HCT116 (cell line): ENCODE data around the gene LUZP2. TPM values are rescaled to one million over a fixed set of nuclear protein-coding genes. Genes with fewer than 3 reads are reported as not detected.

Experiments used
- ATAC-seq: fragments of 200-7000 bp; cut with Tn5 transposase; 2 replicates; pipeline ENCODE4 v1.9.1; 2020; ENCODE audit warnings: mild to moderate bottlenecking, moderate library complexity
- BruUV-seq: library from RNA; stranded (reverse); fragments of 400-500 nt; replicated peaks from 2 replicates; lab custom pipeline; 2021; lab: Mats Ljungman, UMichigan
- CTCF ChIA-PET: fragments of 300-600 bp; sonication (Branson Sonifier 250); formaldehyde crosslinking; loops from one replicate; lab custom pipeline; 2021; ENCODE audit warnings: antibody characterized with exemption; lab: Charles Lee
- POLR2A ChIA-PET: fragments of 300-600, 350-600 bp; sonication (Branson Sonifier 250); formaldehyde crosslinking; loops from one replicate; lab custom pipeline; 2021; ENCODE audit warnings: antibody characterized with exemption; lab: Charles Lee
- RAD21 ChIA-PET, 2 experiments: fragments of 300-600 bp; sonication (Branson Sonifier 250); formaldehyde crosslinking; loops; one replicate each; lab custom pipeline; 2023; ENCODE audit warnings: low total read pairs in 2 of 2; ENCODE audit not compliant: uncharacterized antibody in 2 of 2, unreplicated experiment in 2 of 2, low non-redundant PET in 1 of 2; lab: Charles Lee
- DNase-seq: peaks from one replicate; pipeline ENCODE4 v3.0.0-alpha.2; 2010; ENCODE audit warnings: low read depth, low spot score
- H2AFZ ChIP-seq: fragments of 200-600 bp; shearing (Covaris generic), sonication (generic); 2 replicates; pipeline ENCODE4 v1.6.1; 2017; ENCODE audit warnings: low read depth, mixed run types, mixed read lengths, antibody characterized with exemption, low read length; ENCODE audit not compliant: poor library complexity, severe bottlenecking
- H3K27ac ChIP-seq: 2 replicates; pipeline ENCODE4 v1.5.1; 2012; ENCODE audit warnings: low read depth, low read length
- H3K27me3 ChIP-seq: fragments of 200-600 bp; sonication (generic); 2 replicates; pipeline ENCODE4 v1.6.1; 2016; ENCODE audit warnings: mixed run types, low read length, mixed read lengths; ENCODE audit not compliant: insufficient read depth
- H3K36me3 ChIP-seq, 2 experiments: fragments of 200-500 bp in 1 of 2; fragments of 200-600 bp in 1 of 2; sonication (Bioruptor generic) in 1 of 2; sonication (generic) in 1 of 2; 2 replicates each; pipeline versions ENCODE4 v1.5.1 to v1.6.1; 2014 to 2016; ENCODE audit warnings: low read length in 2 of 2, inconsistent platforms in 1 of 2, mixed read lengths in 1 of 2, mixed run types in 1 of 2; ENCODE audit not compliant: insufficient read depth in 2 of 2, control insufficient read depth in 1 of 2
- H3K4me1 ChIP-seq, 2 experiments: fragments of 200-600 bp in 1 of 2; sonication (generic) in 1 of 2; 2 replicates each; pipeline versions ENCODE4 v1.5.1 to v1.6.1; 2012 to 2017; ENCODE audit warnings: low read length in 2 of 2, inconsistent platforms in 1 of 2, mild to moderate bottlenecking in 1 of 2, mixed read lengths in 1 of 2, mixed run types in 1 of 2, moderate library complexity in 1 of 2; ENCODE audit not compliant: insufficient read depth in 2 of 2, control insufficient read depth in 1 of 2
- H3K4me2 ChIP-seq: fragments of 200-600 bp; sonication (generic); 2 replicates; pipeline ENCODE4 v1.6.1; 2017; ENCODE audit warnings: mixed run types, low read length, mixed read lengths
- H3K4me3 ChIP-seq, 2 experiments: fragments of 200-600 bp in 1 of 2; sonication (generic) in 1 of 2; replicated peaks in 1 of 2; 2 replicates each; pipeline ENCODE4 v1.5.1; 2011 to 2016; ENCODE audit warnings: low read length in 2 of 2, control low read depth in 1 of 2, low read depth in 1 of 2, mild to moderate bottlenecking in 1 of 2, mixed read lengths in 1 of 2, mixed run types in 1 of 2
- H3K79me2 ChIP-seq: fragments of 200-600 bp; sonication (generic); 2 replicates; pipeline ENCODE4 v1.6.1; 2017; ENCODE audit warnings: mild to moderate bottlenecking, mixed run types, low read length, moderate library complexity, mixed read lengths; ENCODE audit not compliant: insufficient read depth
- H3K9ac ChIP-seq: fragments of 200-600 bp; sonication (generic); 2 replicates; pipeline ENCODE4 v1.6.1; 2016; ENCODE audit warnings: low read length, mixed read lengths
- H3K9me2 ChIP-seq: fragments of 200-600 bp; sonication (generic), shearing (Covaris generic); 2 replicates; pipeline ENCODE4 v1.6.1; 2017; ENCODE audit warnings: mixed run types, mild to moderate bottlenecking, moderate library complexity; ENCODE audit not compliant: insufficient read depth
- H3K9me3 ChIP-seq, 2 experiments: fragments of 200-500 bp in 1 of 2; fragments of 200-600 bp in 1 of 2; sonication (Bioruptor generic) in 1 of 2; sonication (generic) in 1 of 2; 2 replicates each; pipeline ENCODE4 v1.6.1; 2014 to 2017; ENCODE audit warnings: low read length in 2 of 2, mixed read lengths in 2 of 2, inconsistent platforms in 1 of 2, low read depth in 1 of 2, mild to moderate bottlenecking in 1 of 2, mixed run types in 1 of 2, moderate library complexity in 1 of 2; ENCODE audit not compliant: control insufficient read depth in 1 of 2, insufficient read depth in 1 of 2
- H4K20me1 ChIP-seq: fragments of 200-600 bp; sonication (generic), shearing (Covaris generic); 2 replicates; pipeline ENCODE4 v1.6.1; 2017; ENCODE audit warnings: mixed run types, mild to moderate bottlenecking, moderate library complexity; ENCODE audit not compliant: insufficient read depth
- CTCF ChIP-seq, 3 experiments: fragments of 200-600 bp in 1 of 3; sonication (generic) in 1 of 3; IDR thresholded peaks in 2 of 3; conservative IDR thresholded peaks in 1 of 3; 2 replicates each; pipeline ENCODE4 v1.5.1; 2012 to 2017; ENCODE audit warnings: low read depth in 2 of 3, low read length in 2 of 3, antibody characterized with exemption in 1 of 3, borderline replicate concordance in 1 of 3, control low read depth in 1 of 3, mild to moderate bottlenecking in 1 of 3, mixed read lengths in 1 of 3, mixed run types in 1 of 3, moderate library complexity in 1 of 3; ENCODE audit not compliant: insufficient read depth in 1 of 3
- ELF1 ChIP-seq: IDR thresholded peaks from 2 replicates; pipeline ENCODE4 v1.6.1; 2012; ENCODE audit warnings: low read depth, borderline replicate concordance
- EZH2 ChIP-seq: fragments of 200-600 bp; sonication (generic); IDR thresholded peaks from 2 replicates; pipeline ENCODE4 v1.6.1; 2017; ENCODE audit warnings: antibody characterized with exemption, mixed run types
- FOSL1 ChIP-seq: IDR thresholded peaks from 2 replicates; pipeline ENCODE4 v1.6.1; 2012; ENCODE audit warnings: low read depth
- RAD21 ChIP-seq: IDR thresholded peaks from 2 replicates; pipeline ENCODE4 v1.6.1; 2012; ENCODE audit warnings: low read depth, mild to moderate bottlenecking
- SIN3A ChIP-seq: IDR thresholded peaks from 2 replicates; pipeline ENCODE4 v1.6.1; 2012; ENCODE audit warnings: low read depth
- SRF ChIP-seq: IDR thresholded peaks from 2 replicates; pipeline ENCODE4 v1.6.1; 2012; ENCODE audit warnings: low read depth
- ZNF274 ChIP-seq: fragments of 200-500 bp; sonication (Bioruptor generic); IDR thresholded peaks from 2 replicates; pipeline ENCODE4 v1.6.1; 2014; ENCODE audit warnings: mild to moderate bottlenecking, low read depth, low read length, inconsistent platforms
- intact Hi-C: fragments of 100-400 bp; cut with micrococcal nuclease; formaldehyde crosslinking; loops from 2 replicates; pipeline ENCODE4 v1.10.0; 2022
- total RNA-seq: library from RNA; stranded (reverse); gene quantifications from one replicate; pipeline ENCODE4 v1.2.1, GENCODE V29; 2021; ENCODE audit not compliant: unreplicated experiment
- TF ChIP-seq, protein P1 (sequence below): IDR thresholded peaks from 2 replicates; pipeline ENCODE4 v1.6.1; 2011; ENCODE audit warnings: mild to moderate bottlenecking, low read length, moderate library complexity; ENCODE audit not compliant: insufficient replicate concordance; ENCODE audit errors: extremely low read depth
- TF ChIP-seq, protein P2 (sequence below): IDR thresholded peaks from 2 replicates; pipeline ENCODE4 v1.6.1; 2012

Gene LUZP2
- total RNA-seq, 1 experiment from 2014 or later: not detected

DNA sequence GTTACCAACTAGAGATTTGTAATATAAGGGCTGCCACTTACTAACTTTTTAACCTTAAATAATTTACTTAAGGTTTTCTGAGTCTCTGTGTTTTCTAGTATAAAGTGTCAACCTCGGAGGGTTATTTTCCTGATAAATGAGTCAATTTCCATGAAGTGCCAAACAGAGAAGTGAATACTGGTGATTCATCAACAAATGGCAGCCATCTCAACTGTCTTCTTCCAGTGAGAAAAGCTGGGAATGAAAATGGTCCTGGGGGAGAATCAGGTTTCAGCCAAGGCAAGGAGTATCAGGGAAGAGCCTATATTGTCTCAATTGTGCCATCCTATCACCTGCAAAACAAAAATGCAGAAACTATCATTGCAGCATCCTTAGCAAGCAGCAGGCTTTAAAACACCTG is 129.1 kb downstream of the LUZP2 start:
- no peaks in the 10 kb centered on the region for H3K27me3 ChIP-seq
- no peaks in the 10 kb centered on the region for H3K9me2 ChIP-seq
- no peaks in the 10 kb centered on the region for H3K36me3 ChIP-seq
- ATAC-seq: no peak
- no peak overlapping the region for H3K27ac ChIP-seq
- H3K4me3 ChIP-seq: no peak overlapping the region
- CTCF ChIA-PET: no interaction called here
- intact Hi-C loops: no loop called here
- DNase-seq: no peak
- H3K4me2 ChIP-seq: no peak overlapping the region
- peaks cover 0 to 7% of the 10 kb centered on the region in 2 experiments; a peak in 1 of 4 replicates for H3K9me3 ChIP-seq
- RAD21 ChIA-PET: no interaction called here
- TF ChIP-seq EZH2 (no peak), CTCF (IDR thresholded peaks at IDR 0.05 in 2 of 3, conservative IDR thresholded peaks at IDR 0.05 in 1 of 3; ENCODE audit: borderline replicate concordance in 1 of 3, insufficient read depth in 1 of 3, low read depth in 2 of 3, low read length in 2 of 3) (no peak), FOSL1 (no peak), SIN3A (no peak), ELF1 (no peak), ZNF274 (no peak), SRF (no peak), RAD21 (no peak)
- TF ChIP-seq, protein P1, sequence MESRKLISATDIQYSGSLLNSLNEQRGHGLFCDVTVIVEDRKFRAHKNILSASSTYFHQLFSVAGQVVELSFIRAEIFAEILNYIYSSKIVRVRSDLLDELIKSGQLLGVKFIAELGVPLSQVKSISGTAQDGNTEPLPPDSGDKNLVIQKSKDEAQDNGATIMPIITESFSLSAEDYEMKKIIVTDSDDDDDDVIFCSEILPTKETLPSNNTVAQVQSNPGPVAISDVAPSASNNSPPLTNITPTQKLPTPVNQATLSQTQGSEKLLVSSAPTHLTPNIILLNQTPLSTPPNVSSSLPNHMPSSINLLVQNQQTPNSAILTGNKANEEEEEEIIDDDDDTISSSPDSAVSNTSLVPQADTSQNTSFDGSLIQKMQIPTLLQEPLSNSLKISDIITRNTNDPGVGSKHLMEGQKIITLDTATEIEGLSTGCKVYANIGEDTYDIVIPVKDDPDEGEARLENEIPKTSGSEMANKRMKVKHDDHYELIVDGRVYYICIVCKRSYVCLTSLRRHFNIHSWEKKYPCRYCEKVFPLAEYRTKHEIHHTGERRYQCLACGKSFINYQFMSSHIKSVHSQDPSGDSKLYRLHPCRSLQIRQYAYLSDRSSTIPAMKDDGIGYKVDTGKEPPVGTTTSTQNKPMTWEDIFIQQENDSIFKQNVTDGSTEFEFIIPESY: no peak
- TF ChIP-seq, protein P2, sequence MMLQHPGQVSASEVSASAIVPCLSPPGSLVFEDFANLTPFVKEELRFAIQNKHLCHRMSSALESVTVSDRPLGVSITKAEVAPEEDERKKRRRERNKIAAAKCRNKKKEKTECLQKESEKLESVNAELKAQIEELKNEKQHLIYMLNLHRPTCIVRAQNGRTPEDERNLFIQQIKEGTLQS: no peak
- POLR2A ChIA-PET: no interaction called here
- no peaks in the 10 kb centered on the region for H4K20me1 ChIP-seq
- no TSS peak for BruUV-seq
- H2AFZ ChIP-seq: no peak overlapping the region
- H3K4me1 ChIP-seq: no peaks in the 10 kb centered on the region
- H3K79me2 ChIP-seq: no peaks in the 10 kb centered on the region
- no peak overlapping the region for H3K9ac ChIP-seq
